Neural progenitor cell (in vitro differentiated cells): ENCODE data around the gene PCLO. TPM values are rescaled to one million over a fixed set of nuclear protein-coding genes. Genes with fewer than 3 reads are reported as not detected.
"Not testable (repeated sequence)": the region's sequence is repeated elsewhere in the genome, so short reads cannot be mapped to it uniquely, and the experiment has no call there.

Experiments used
- DNase-seq: peaks from one replicate; pipeline ENCODE4 v3.0.0-alpha.2; 2016; ENCODE audit warnings: low spot score
- H2AFZ ChIP-seq: fragments of 200-600 bp; sonication (generic); replicated peaks from 2 replicates; pipeline ENCODE4 v1.6.1; 2016; ENCODE audit warnings: antibody characterized with exemption
- H3F3A ChIP-seq: fragments of 200-600 bp; sonication (generic); 2 replicates; pipeline ENCODE4 v1.6.1; 2016; ENCODE audit warnings: antibody characterized with exemption, low read depth
- H3K27ac ChIP-seq: fragments of 200-600 bp; sonication (generic); 2 replicates; pipeline ENCODE4 v1.5.1; 2016; ENCODE audit warnings: mild to moderate bottlenecking
- H3K27me3 ChIP-seq: fragments of 200-600 bp; sonication (generic); 2 replicates; pipeline ENCODE4 v1.6.1; 2016; ENCODE audit warnings: mild to moderate bottlenecking, moderate library complexity
- H3K36me3 ChIP-seq: fragments of 200-600 bp; sonication (generic); 2 replicates; pipeline ENCODE4 v1.5.1; 2016
- H3K4me1 ChIP-seq: fragments of 200-600 bp; sonication (generic); 2 replicates; pipeline ENCODE4 v1.6.1; 2016; ENCODE audit warnings: mixed run types
- H3K4me2 ChIP-seq: fragments of 200-600 bp; sonication (generic); 2 replicates; pipeline ENCODE4 v1.6.1; 2016
- H3K4me3 ChIP-seq: fragments of 200-600 bp; sonication (generic); 2 replicates; pipeline ENCODE4 v1.5.1; 2016
- H3K79me2 ChIP-seq: fragments of 200-600 bp; sonication (generic); 2 replicates; pipeline ENCODE4 v1.6.1; 2016; ENCODE audit warnings: low read depth
- H3K9ac ChIP-seq: fragments of 200-600 bp; sonication (generic); 2 replicates; pipeline ENCODE4 v1.6.1; 2016
- H3K9me3 ChIP-seq: fragments of 200-600 bp; sonication (generic); 2 replicates; pipeline ENCODE4 v1.5.1; 2016; ENCODE audit warnings: low read depth
- H4K20me1 ChIP-seq: fragments of 200-600 bp; sonication (generic); 2 replicates; pipeline ENCODE4 v1.6.1; 2016; ENCODE audit warnings: low read depth
- H3K27ac Mint-ChIP-seq: 3 replicates; pipeline ENCODE4 v1.8.0; 2021; ENCODE audit warnings: mixed read lengths
- H3K27me3 Mint-ChIP-seq: 2 replicates; pipeline ENCODE4 v1.8.0; 2022; ENCODE audit warnings: low read depth, mild to moderate bottlenecking, inconsistent platforms, moderate library complexity, mixed read lengths; ENCODE audit not compliant: insufficient read depth
- H3K36me3 Mint-ChIP-seq: 3 replicates; pipeline ENCODE4 v1.8.0; 2021; ENCODE audit warnings: mixed read lengths
- H3K4me1 Mint-ChIP-seq: 3 replicates; pipeline ENCODE4 v1.8.0; 2021; ENCODE audit warnings: mixed read lengths
- H3K4me3 Mint-ChIP-seq: 3 replicates; pipeline ENCODE4 v1.8.0; 2021; ENCODE audit warnings: mild to moderate bottlenecking, moderate library complexity, mixed read lengths
- H3K9me3 Mint-ChIP-seq: 3 replicates; pipeline ENCODE4 v1.8.0; 2020; ENCODE audit warnings: mixed read lengths
- CTCF ChIP-seq: fragments of 200-600 bp; sonication (generic); IDR thresholded peaks from 2 replicates; pipeline ENCODE4 v1.5.1; 2017; ENCODE audit warnings: antibody characterized with exemption, mild to moderate bottlenecking
- EZH2 ChIP-seq: fragments of 200-600 bp; sonication (generic); IDR thresholded peaks from 2 replicates; pipeline ENCODE4 v1.6.1; 2017; ENCODE audit warnings: antibody characterized with exemption, mild to moderate bottlenecking, moderate library complexity
- EZH2phosphoT487 ChIP-seq: fragments of 200-600 bp; sonication (generic); IDR thresholded peaks from 2 replicates; pipeline ENCODE4 v1.6.1; 2017; ENCODE audit warnings: antibody characterized with exemption
- total RNA-seq: library from RNA; depleted of rRNA; stranded (reverse); fragments of >200 nt; gene quantifications from 2 replicates; pipeline ENCODE4 v1.2.3, GENCODE V29; 2015; ENCODE audit warnings: low replicate concordance

The PCLO gene
- total RNA-seq, 1 donor from 2014 or later: 2.0 TPM

GRCh38 chr7:82715344-82715743, 447.3 kb downstream of the PCLO start:
- Mint-ChIP-seq H3K36me3 (no peaks in the 10 kb centered on the region), H3K27ac (no peak overlapping the region), H3K27me3 (no peaks in the 10 kb centered on the region), H3K4me1 (no peaks in the 10 kb centered on the region), H3K9me3 (no peaks in the 10 kb centered on the region), H3K4me3 (no peak overlapping the region)
- no peak overlapping the region for H3K27ac ChIP-seq
- no peaks in the 10 kb centered on the region for H3K4me1 ChIP-seq
- no peaks in the 10 kb centered on the region for H3K27me3 ChIP-seq
- H3K79me2 ChIP-seq: no peaks in the 10 kb centered on the region
- no peak overlapping the region for H3K9ac ChIP-seq
- DNase-seq: no peak
- H3K4me3 ChIP-seq: no peak overlapping the region
- no peak for TF ChIP-seq EZH2phosphoT487
- TF ChIP-seq CTCF: no peak
- TF ChIP-seq EZH2: no peak
- no peak overlapping the region for H3K4me2 ChIP-seq
- no peak overlapping the region for H2AFZ ChIP-seq
- H3F3A ChIP-seq: no peaks in the 10 kb centered on the region
- H3K36me3 ChIP-seq: no peaks in the 10 kb centered on the region
- no peaks in the 10 kb centered on the region for H4K20me1 ChIP-seq
- H3K9me3 ChIP-seq: no peaks in the 10 kb centered on the region

GRCh38 chr7:82714883-82715282, 447.8 kb downstream of the PCLO start:
- no peaks in the 10 kb centered on the region for H3K36me3 ChIP-seq
- H3K4me3 ChIP-seq: no peak overlapping the region
- no peaks in the 10 kb centered on the region for H3K27me3 Mint-ChIP-seq
- H3K27ac Mint-ChIP-seq: no peak overlapping the region
- no peaks in the 10 kb centered on the region for H3K79me2 ChIP-seq
- no peaks in the 10 kb centered on the region for H3K36me3 Mint-ChIP-seq
- no peaks in the 10 kb centered on the region for H3F3A ChIP-seq
- H3K9me3 ChIP-seq: no peaks in the 10 kb centered on the region
- no peak for DNase-seq
- TF ChIP-seq EZH2 (no peak), EZH2phosphoT487 (no peak), CTCF (no peak)
- no peaks in the 10 kb centered on the region for H3K4me1 Mint-ChIP-seq
- no peaks in the 10 kb centered on the region for H4K20me1 ChIP-seq
- no peak overlapping the region for H3K9ac ChIP-seq
- H3K27me3 ChIP-seq: no peaks in the 10 kb centered on the region
- no peak overlapping the region for H3K27ac ChIP-seq
- H3K9me3 Mint-ChIP-seq: no peaks in the 10 kb centered on the region
- H3K4me2 ChIP-seq: no peak overlapping the region
- H3K4me1 ChIP-seq: no peaks in the 10 kb centered on the region
- no peak overlapping the region for H3K4me3 Mint-ChIP-seq
- no peak overlapping the region for H2AFZ ChIP-seq

GRCh38 chr7:82713506-82713905, 449.2 kb downstream of the PCLO start:
- H3K27me3 Mint-ChIP-seq: no peaks in the 10 kb centered on the region
- H3K4me3 Mint-ChIP-seq: no peak overlapping the region
- no peak overlapping the region for H3K9ac ChIP-seq
- H3K27me3 ChIP-seq: no peaks in the 10 kb centered on the region
- no peaks in the 10 kb centered on the region for H3K4me1 ChIP-seq
- no peaks in the 10 kb centered on the region for H3K9me3 ChIP-seq
- no peaks in the 10 kb centered on the region for H3K4me1 Mint-ChIP-seq
- H3K9me3 Mint-ChIP-seq: no peaks in the 10 kb centered on the region
- H3F3A ChIP-seq: no peaks in the 10 kb centered on the region
- TF ChIP-seq EZH2 (no peak), EZH2phosphoT487 (no peak), CTCF (no peak)
- no peaks in the 10 kb centered on the region for H3K36me3 ChIP-seq
- no peaks in the 10 kb centered on the region for H3K36me3 Mint-ChIP-seq
- no peaks in the 10 kb centered on the region for H3K79me2 ChIP-seq
- no peak overlapping the region for H3K27ac Mint-ChIP-seq
- no peak overlapping the region for H3K4me2 ChIP-seq
- H2AFZ ChIP-seq: no peak overlapping the region
- H4K20me1 ChIP-seq: no peaks in the 10 kb centered on the region
- no peak overlapping the region for H3K4me3 ChIP-seq
- no peak overlapping the region for H3K27ac ChIP-seq
- DNase-seq: no peak

- H3K27ac Mint-ChIP-seq, DNase-seq: not testable (repeated sequence)
Measured at GRCh38 chr7:82706344-82706743, 456.3 kb downstream of the PCLO start.

More at GRCh38 chr7:82706344-82706743, 456.3 kb downstream of the PCLO start:
- H3K27ac ChIP-seq, H3K27me3 ChIP-seq, H3K9ac ChIP-seq, H3K4me3 ChIP-seq, H3K36me3 Mint-ChIP-seq, H3K79me2 ChIP-seq, H3K9me3 Mint-ChIP-seq, H3K4me1 Mint-ChIP-seq, H2AFZ ChIP-seq, H3K4me1 ChIP-seq, H3F3A ChIP-seq, H3K27me3 Mint-ChIP-seq, H3K36me3 ChIP-seq, H3K4me2 ChIP-seq, H3K9me3 ChIP-seq, H4K20me1 ChIP-seq, H3K4me3 Mint-ChIP-seq: not testable (repeated sequence)
